IPS DF 19.7 (cell line): ENCODE data around the gene ATAD3C.
"Not testable (repeated sequence)": the region's sequence is repeated elsewhere in the genome, so short reads cannot be mapped to it uniquely, and the experiment has no call there.

Experiments used
- DNase-seq: peaks from one replicate; pipeline ENCODE4 v3.0.0-alpha.2; 2013; ENCODE audit warnings: low read depth, low spot score

The ATAD3C gene

GRCh38 chr1:1507305-1507704 lies 57.8 kb downstream of the ATAD3C start:
- DNase-seq = no peak

GRCh38 chr1:1508775-1509464 lies 59.4 kb downstream of the ATAD3C start:
- DNase-seq = not testable (repeated sequence)

GRCh38 chr1:1509465-1509850 lies 60.0 kb downstream of the ATAD3C start:
- not testable (repeated sequence) for DNase-seq

- DNase-seq = no peak
Observed at GRCh38 chr1:1510912-1511532, 61.5 kb downstream of the ATAD3C start.

- DNase-seq = no peak
Observed at GRCh38 chr1:1511533-1512285, 62.2 kb downstream of the ATAD3C start, which contains the start of gene ATAD3A. Gene ATAD3A (plus strand): TSS chr1:1512162. CDS start chr1:1512269, 107 bp downstream.

- DNase-seq = not testable (repeated sequence)
Observed at GRCh38 chr1:1512425-1512824, 62.9 kb downstream of the ATAD3C start.

- not testable (repeated sequence) for DNase-seq
Observed at GRCh38 chr1:1513675-1514074, 64.2 kb downstream of the ATAD3C start.

GRCh38 chr1:1514376-1514775 lies 64.9 kb downstream of the ATAD3C start:
- not testable (repeated sequence) for DNase-seq

- not testable (repeated sequence) for DNase-seq
Observed at GRCh38 chr1:1516923-1517322, 67.4 kb downstream of the ATAD3C start.

GRCh38 chr1:1517973-1518620 lies 68.6 kb downstream of the ATAD3C start:
- no peak for DNase-seq

- DNase-seq = not testable (repeated sequence)
Observed at GRCh38 chr1:1518621-1519007, 69.1 kb downstream of the ATAD3C start.
